GM10248 (cell line): ENCODE data around the gene PGP.
"Not testable (repeated sequence)": the region's sequence is repeated elsewhere in the genome, so short reads cannot be mapped to it uniquely, and the experiment has no call there.

Experiments used
- CTCF ChIA-PET: fragments of 300-600 bp; sonication (Branson Sonifier 250); formaldehyde crosslinking; extraction: SDS; loops from one replicate; lab custom pipeline; 2021; ENCODE audit warnings: antibody characterized with exemption; lab: Yijun Ruan, JAX
- POLR2A ChIA-PET: fragments of 350-650 bp; sonication (Branson Sonifier 250); formaldehyde crosslinking; extraction: SDS; loops from one replicate; lab custom pipeline; 2020; ENCODE audit warnings: antibody characterized with exemption; lab: Yijun Ruan, JAX
- DNase-seq: peaks from one replicate; pipeline ENCODE4 v3.0.0; 2012; ENCODE audit errors: extremely low spot score
- CTCF ChIP-seq: IDR thresholded peaks from 2 replicates; pipeline ENCODE4 v1.5.1; 2012; ENCODE audit warnings: mild to moderate bottlenecking, low read depth; ENCODE audit errors: extremely low read depth, missing control alignments, control extremely low read depth

Gene PGP

GRCh38 chr16:2214719-2214968, at the start of gene PGP:
Gene PGP (minus strand): TSS chr16:2214840. CDS start chr16:2214777, 63 bp downstream.
- DNase-seq: no peak

GRCh38 chr16:2263026-2263425, 48.4 kb upstream of the PGP start:
- not testable (repeated sequence) for DNase-seq
- ChIA-PET CTCF (interaction anchor here (1.0 to 5.9 kb wide), 3 partner anchors 11 to 241 kb away, joined by 3 to 33 read pairs (median 4); partner anchors contain the start of gene ECI1), POLR2A (interaction anchor here (0.6 to 1.5 kb wide), 3 partner anchors 11 to 253 kb away, joined by 3 to 6 read pairs (median 3); partner anchors contain the start of genes ECI1 and TRAF7)

More at GRCh38 chr16:2214719-2214968, at the start of gene PGP:
- POLR2A ChIA-PET: interaction anchor here (0.6 to 1.4 kb wide), 4 partner anchors 9 to 132 kb away, joined by 3 to 7 read pairs (median 4); partner anchors contain the start of genes MLST8 and TRAF7
- TF ChIP-seq CTCF: no peak
- CTCF ChIA-PET: interaction anchor here (0.6 to 1.0 kb wide), 2 partner anchors 9 to 82 kb away, joined by 3 read pairs; no protein-coding TSS in a partner anchor

GRCh38 chr16:2260250-2260649, 45.6 kb upstream of the PGP start:
- ChIA-PET CTCF (interaction anchor here (1.4 to 5.9 kb wide), 3 partner anchors 9 to 241 kb away, joined by 4 to 33 read pairs (median 5); partner anchors contain the start of gene ECI1), POLR2A (interaction anchor here (1.0 to 1.1 kb wide), 2 partner anchors 8 to 9 kb away, joined by 3 to 6 read pairs; partner anchors contain the start of gene ECI1)
- DNase-seq: no peak
- no peak for TF ChIP-seq CTCF

- ChIA-PET CTCF (interaction anchor here (1.2 to 1.8 kb wide), 5 partner anchors 13 to 243 kb away, joined by 3 to 5 read pairs (median 4); no protein-coding TSS in a partner anchor), POLR2A (interaction anchor here (1.6 kb wide), 1 partner anchor 104 kb away, joined by 5 read pairs; no protein-coding TSS in a partner anchor)
- not testable (repeated sequence) for DNase-seq
Measured at GRCh38 chr16:2258530-2258929, 43.9 kb upstream of the PGP start.

- CTCF ChIA-PET: interaction anchor here (1.5 kb wide), 2 partner anchors 63 to 183 kb away, joined by 3 to 4 read pairs; no protein-coding TSS in a partner anchor
- TF ChIP-seq CTCF: no peak
- DNase-seq: no peak
- POLR2A ChIA-PET: interaction anchor here (0.5 to 1.6 kb wide), 2 partner anchors 103 to 401 kb away, joined by 3 to 5 read pairs; no protein-coding TSS in a partner anchor
Measured at GRCh38 chr16:2257726-2258125, 43.1 kb upstream of the PGP start.

GRCh38 chr16:2256531-2257140, 42.0 kb upstream of the PGP start:
- POLR2A ChIA-PET: interaction anchor here (0.9 to 1.6 kb wide), 2 partner anchors 101 to 102 kb away, joined by 3 to 5 read pairs; partner anchors contain the start of gene TRAF7

More at GRCh38 chr16:2256531-2257140, 42.0 kb upstream of the PGP start:
- TF ChIP-seq CTCF: no peak
- DNase-seq: no peak
- CTCF ChIA-PET: interaction anchor here (1.5 kb wide), 1 partner anchor 62 kb away, joined by 4 read pairs; no protein-coding TSS in a partner anchor
